ENCODE results near the gene PRDM16.
A peak's percentile ranks its signal among the peaks of the same experiment; 100 is the strongest.

PRDM16 gene

GRCh38 chr1:3339856-3340255 is 270.9 kb downstream of the PRDM16 start:
- no peak for DNase-seq

- no peak for DNase-seq
Observed at GRCh38 chr1:3340548-3341235, 271.7 kb downstream of the PRDM16 start.

GRCh38 chr1:3341236-3341994 is 272.4 kb downstream of the PRDM16 start:
- DNase-seq, result no peak

GRCh38 chr1:3342960-3343359 is 274.0 kb downstream of the PRDM16 start:
- DNase-seq, result no peak

GRCh38 chr1:3344395-3344794 is 275.4 kb downstream of the PRDM16 start:
- DNase-seq, result no peak

GRCh38 chr1:3345792-3346191 is 276.8 kb downstream of the PRDM16 start:
- DNase-seq, result no peak

GRCh38 chr1:3346478-3346877 is 277.5 kb downstream of the PRDM16 start:
- no peak for DNase-seq

GRCh38 chr1:3347257-3348020 is 278.4 kb downstream of the PRDM16 start:
- no peak for DNase-seq

- no peak for DNase-seq
Observed at GRCh38 chr1:3348196-3348865, 279.3 kb downstream of the PRDM16 start.

- no peak for DNase-seq
Observed at GRCh38 chr1:3349161-3349967, 280.4 kb downstream of the PRDM16 start.

- no peak for DNase-seq
Observed at GRCh38 chr1:3349968-3350299, 280.9 kb downstream of the PRDM16 start.

- no peak for DNase-seq
Observed at GRCh38 chr1:3350506-3351261, 281.7 kb downstream of the PRDM16 start.

GRCh38 chr1:3351449-3352298 is 282.7 kb downstream of the PRDM16 start:
- no peak for DNase-seq

- DNase-seq, result no peak
Observed at GRCh38 chr1:3352299-3352951, 283.4 kb downstream of the PRDM16 start.

- peak; percentile 80 for DNase-seq
Observed at GRCh38 chr1:3352952-3353331, 283.9 kb downstream of the PRDM16 start.

- DNase-seq, result no peak
Observed at GRCh38 chr1:3353876-3354275, 284.9 kb downstream of the PRDM16 start.

GRCh38 chr1:3355089-3355488 is 286.1 kb downstream of the PRDM16 start:
- DNase-seq, result no peak

GRCh38 chr1:3355894-3356826 is 287.2 kb downstream of the PRDM16 start:
- no peak for DNase-seq
